Nephron (organoid): ENCODE measurements around the gene DCN.

ENCODE experiments used
- H3K27ac Mint-ChIP-seq, 3 experiments: 2 replicates each; pipeline ENCODE4 v1.8.0; 2020; ENCODE audit warnings: mixed read lengths in 3 of 3, mild to moderate bottlenecking in 2 of 3, moderate library complexity in 1 of 3
- H3K27me3 Mint-ChIP-seq: 2 replicates; pipeline ENCODE4 v1.8.0; 2021; ENCODE audit warnings: low read depth, mild to moderate bottlenecking, moderate library complexity, mixed read lengths
- H3K36me3 Mint-ChIP-seq: 2 replicates; pipeline ENCODE4 v1.8.0; 2020; ENCODE audit warnings: low read depth, mixed read lengths
- H3K4me1 Mint-ChIP-seq: 2 replicates; pipeline ENCODE4 v1.8.0; 2020; ENCODE audit warnings: mixed read lengths
- H3K4me3 Mint-ChIP-seq, 3 experiments: 2 replicates each; pipeline ENCODE4 v1.8.0; 2020; ENCODE audit warnings: mild to moderate bottlenecking in 3 of 3, mixed read lengths in 3 of 3, moderate library complexity in 2 of 3
- H3K9me3 Mint-ChIP-seq: 2 replicates; pipeline ENCODE4 v1.8.0; 2020; ENCODE audit warnings: mixed read lengths
- CTCF ChIP-seq, 3 experiments: fragments of 200-600 bp; sonication (generic); IDR thresholded peaks; one replicate each; pipeline ENCODE4 v1.5.0; 2021; ENCODE audit warnings: antibody characterized with exemption in 3 of 3; ENCODE audit not compliant: unreplicated experiment in 3 of 3

Gene DCN

GRCh38 chr12:91178781-91179180 is 3.8 kb downstream of the DCN start:
- Mint-ChIP-seq H3K36me3 (peaks cover 18% of the 10 kb centered on the region), H3K9me3 (no peaks in the 10 kb centered on the region), H3K27me3 (no peaks in the 10 kb centered on the region), H3K4me3 (no peak overlapping the region), H3K27ac (no peak overlapping the region), H3K4me1 (peaks cover 32% of the 10 kb centered on the region)
- TF ChIP-seq CTCF (IDR thresholded peaks at IDR 0.05; ENCODE audit: unreplicated experiment in 3 of 3): no peak

- peak overlapping the region in 1 of 3 experiments; percentile 74 for H3K4me3 Mint-ChIP-seq
- peaks cover 22% of the 10 kb centered on the region for H3K36me3 Mint-ChIP-seq
- no peak overlapping the region for H3K27ac Mint-ChIP-seq
- H3K27me3 Mint-ChIP-seq: no peaks in the 10 kb centered on the region
- TF ChIP-seq CTCF (IDR thresholded peaks at IDR 0.05; ENCODE audit: unreplicated experiment in 3 of 3): peak; percentile 54 to 66 (median 59)
- no peaks in the 10 kb centered on the region for H3K9me3 Mint-ChIP-seq
- H3K4me1 Mint-ChIP-seq: peaks cover 32% of the 10 kb centered on the region
These were observed 4.5 kb downstream of the DCN start for GRCh38 chr12:91178139-91178561.

- Mint-ChIP-seq H3K27me3 (no peaks in the 10 kb centered on the region), H3K9me3 (no peaks in the 10 kb centered on the region), H3K4me3 (peak overlapping the region in 2 of 3 experiments; percentile 26 to 60), H3K27ac (peak overlapping the region in 1 of 3 experiments; percentile 67), H3K4me1 (peaks cover 34% of the 10 kb centered on the region), H3K36me3 (peaks cover 23% of the 10 kb centered on the region)
- TF ChIP-seq CTCF (IDR thresholded peaks at IDR 0.05; ENCODE audit: unreplicated experiment in 3 of 3): no peak
These were observed 5.2 kb downstream of the DCN start for GRCh38 chr12:91177381-91177780.

- H3K27me3 Mint-ChIP-seq: no peaks in the 10 kb centered on the region
- TF ChIP-seq CTCF (IDR thresholded peaks at IDR 0.05; ENCODE audit: unreplicated experiment in 3 of 3): no peak
- H3K9me3 Mint-ChIP-seq: no peaks in the 10 kb centered on the region
- H3K27ac Mint-ChIP-seq: peak overlapping the region in 1 of 3 experiments; percentile 67
- H3K4me3 Mint-ChIP-seq: peak overlapping the region in 1 of 3 experiments; percentile 60
- peaks cover 23% of the 10 kb centered on the region for H3K36me3 Mint-ChIP-seq
- H3K4me1 Mint-ChIP-seq: peaks cover 36% of the 10 kb centered on the region
These were observed 5.7 kb downstream of the DCN start for GRCh38 chr12:91176915-91177314.

- Mint-ChIP-seq H3K9me3 (no peaks in the 10 kb centered on the region), H3K27ac (peak overlapping the region in 1 of 3 experiments; percentile 67), H3K4me1 (peaks cover 41% of the 10 kb centered on the region), H3K36me3 (peaks cover 25% of the 10 kb centered on the region), H3K27me3 (no peaks in the 10 kb centered on the region), H3K4me3 (peak overlapping the region in 1 of 3 experiments; percentile 60)
- no peak for TF ChIP-seq CTCF (IDR thresholded peaks at IDR 0.05; ENCODE audit: unreplicated experiment in 3 of 3)
These were observed 6.3 kb downstream of the DCN start for GRCh38 chr12:91176358-91176757.

GRCh38 chr12:91173124-91173523 is 9.5 kb downstream of the DCN start:
- peaks cover 50% of the 10 kb centered on the region for H3K4me1 Mint-ChIP-seq
- no peak for TF ChIP-seq CTCF (IDR thresholded peaks at IDR 0.05; ENCODE audit: unreplicated experiment in 3 of 3)
- peak overlapping the region in 2 of 3 experiments; percentile 15 to 44 for H3K4me3 Mint-ChIP-seq
- peaks cover 10% of the 10 kb centered on the region for H3K9me3 Mint-ChIP-seq
- peak overlapping the region; percentile 68 to 93 (median 72) for H3K27ac Mint-ChIP-seq
- peaks cover 47% of the 10 kb centered on the region for H3K36me3 Mint-ChIP-seq
- H3K27me3 Mint-ChIP-seq: no peaks in the 10 kb centered on the region
